Bone marrow (tissue), 2 donors: ENCODE measurements around the gene CPPED1.

Source experiments
- DNase-seq, 2 donors: peaks; one replicate each; lab custom pipeline; 2025; lab: John Stamatoyannopoulos, UW

Gene CPPED1

DNA sequence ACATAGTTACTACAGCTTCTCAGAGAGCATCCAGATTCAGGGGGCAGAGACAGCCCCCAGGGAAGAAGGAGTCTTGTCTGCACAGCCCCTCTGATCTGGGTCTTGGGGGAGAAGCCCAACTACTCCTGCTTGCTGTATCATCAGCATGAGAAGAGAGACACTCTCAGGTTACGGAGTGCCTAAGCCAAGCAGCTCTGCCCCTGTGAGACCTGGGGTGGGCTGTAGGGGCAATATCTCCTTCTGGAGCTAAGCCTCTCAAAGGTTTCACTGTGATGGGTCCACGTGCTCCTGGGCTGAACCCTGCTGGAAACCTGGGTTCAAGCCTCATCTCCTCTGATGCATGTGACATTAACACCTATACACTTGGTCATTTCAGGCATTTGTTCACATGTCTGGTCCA is 123.2 kb downstream of the CPPED1 start:
- no peak for DNase-seq

DNA sequence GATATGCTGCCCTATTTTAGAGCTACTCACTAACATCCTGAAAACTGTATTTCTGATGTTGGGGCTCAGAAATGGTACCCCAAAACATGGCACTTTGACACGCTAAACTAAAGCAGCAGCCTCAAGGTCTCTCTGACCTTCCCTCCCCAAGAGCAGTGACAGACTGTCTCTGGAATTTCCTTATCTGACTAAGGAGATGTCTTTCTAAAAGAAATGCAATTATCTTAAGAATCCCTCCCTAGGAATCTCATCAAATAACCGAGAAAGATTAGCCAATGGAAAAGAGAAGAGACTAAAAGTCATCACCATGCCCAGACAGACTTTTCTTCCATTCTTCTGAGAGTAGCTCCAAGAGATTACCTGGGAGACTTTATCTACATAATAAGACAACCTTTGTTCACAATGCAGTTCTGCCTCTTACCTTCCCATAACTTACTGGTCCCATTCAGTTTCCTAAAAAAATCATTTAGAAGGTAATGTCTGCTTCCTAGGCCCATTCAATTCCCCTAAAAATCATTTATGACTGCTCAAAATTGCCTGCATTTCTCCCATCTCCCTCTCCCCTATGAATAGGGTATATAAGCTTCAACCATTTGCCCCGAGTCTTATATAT is 123.9 kb downstream of the CPPED1 start:
- no peak for DNase-seq

DNA sequence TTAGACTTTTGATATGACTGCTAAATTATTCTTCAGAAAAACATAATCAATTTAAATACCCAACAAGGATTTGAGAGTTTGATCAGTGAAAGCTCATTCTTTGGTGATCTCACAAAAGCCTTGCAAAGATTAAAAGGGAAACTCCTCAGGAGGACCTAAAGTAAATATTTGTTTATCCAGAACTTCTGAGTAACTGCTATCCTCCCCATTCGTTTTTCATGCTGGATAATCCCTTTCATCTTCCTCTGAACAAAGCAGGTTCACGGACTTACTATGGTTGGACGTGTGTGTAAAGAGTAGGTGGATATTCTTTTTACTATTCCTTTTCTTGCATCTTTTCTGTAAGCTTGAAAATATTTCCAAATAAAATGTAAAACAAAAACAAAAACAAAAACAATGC is 124.7 kb downstream of the CPPED1 start:
- no peak for DNase-seq

DNA sequence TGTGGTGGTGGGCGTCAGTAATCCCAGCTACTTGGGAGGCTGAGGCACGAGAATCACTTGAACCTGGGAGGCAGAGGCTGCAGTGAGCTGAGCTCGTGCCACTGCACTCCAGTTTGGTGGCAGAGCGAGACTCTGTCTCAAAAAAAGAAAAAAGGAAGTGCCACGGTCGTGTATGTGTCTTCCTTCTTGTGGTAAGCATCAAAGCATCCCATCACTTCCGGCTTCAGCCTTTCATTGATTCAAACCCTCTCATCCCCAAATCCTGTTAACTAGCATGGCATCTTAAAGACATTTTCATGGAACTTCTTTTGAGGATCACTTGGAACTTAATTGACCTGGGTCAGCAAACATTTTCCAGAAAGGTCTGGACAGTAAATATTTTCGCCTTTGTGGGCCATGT is 126.2 kb downstream of the CPPED1 start:
- no peak for DNase-seq

DNA sequence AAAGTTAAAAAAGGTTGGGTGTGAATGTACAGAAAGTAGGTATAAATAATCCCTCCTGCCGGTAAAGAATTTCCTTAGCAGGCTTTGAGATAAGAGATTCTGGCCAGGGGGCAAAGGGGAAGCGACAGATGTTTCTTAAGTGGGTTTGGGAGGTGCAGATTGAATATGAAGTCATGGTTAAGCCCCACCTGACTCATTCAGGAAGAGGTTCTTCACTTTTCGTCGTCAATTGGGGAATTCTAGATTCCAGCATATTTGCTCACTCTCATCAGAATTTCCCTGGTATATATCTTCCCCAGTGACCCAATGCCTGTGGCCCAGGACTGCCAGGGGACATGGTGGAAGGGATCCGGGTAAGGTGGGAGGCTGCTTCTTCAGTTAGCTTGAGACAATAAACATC is 127.8 kb downstream of the CPPED1 start:
- DNase-seq: no peak

DNA sequence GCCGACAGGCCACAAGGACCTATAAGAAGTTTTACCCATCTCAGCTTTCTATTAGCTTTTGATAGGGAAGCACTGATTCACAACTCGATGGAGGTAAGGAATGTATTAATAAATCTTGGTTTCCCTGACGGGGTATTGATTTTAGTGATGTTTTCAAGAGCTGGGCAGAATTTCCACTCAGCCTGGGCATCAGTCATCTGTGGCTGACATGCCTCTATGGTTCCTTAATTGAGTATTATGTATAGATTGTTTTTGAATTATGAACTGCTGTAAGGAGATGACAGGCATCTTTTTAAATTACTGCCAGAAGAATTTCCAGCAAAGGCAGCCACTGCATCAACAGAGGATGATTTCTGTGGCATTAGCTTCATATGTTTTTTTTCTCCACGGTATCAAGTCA is 128.6 kb downstream of the CPPED1 start:
- no peak for DNase-seq

DNA sequence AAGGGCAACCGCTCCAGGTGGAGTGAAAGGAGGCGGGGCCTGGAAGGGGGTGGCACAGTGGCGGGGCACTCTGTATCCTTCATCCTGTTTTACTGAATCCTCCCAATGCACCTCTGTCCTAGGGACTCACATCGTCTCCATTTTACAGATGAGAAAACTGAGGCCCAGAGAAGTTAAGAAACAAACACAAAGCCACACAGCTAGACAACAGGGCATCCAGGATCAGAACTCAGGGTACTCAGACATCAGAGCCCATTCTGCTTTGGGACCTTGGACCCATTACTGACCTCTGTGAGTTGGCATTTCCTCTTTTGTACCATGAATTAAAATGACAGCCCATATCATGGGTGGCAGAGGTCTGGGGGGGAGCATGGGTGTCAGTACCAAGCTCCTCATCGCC is 129.2 kb downstream of the CPPED1 start:
- DNase-seq: no peak

DNA sequence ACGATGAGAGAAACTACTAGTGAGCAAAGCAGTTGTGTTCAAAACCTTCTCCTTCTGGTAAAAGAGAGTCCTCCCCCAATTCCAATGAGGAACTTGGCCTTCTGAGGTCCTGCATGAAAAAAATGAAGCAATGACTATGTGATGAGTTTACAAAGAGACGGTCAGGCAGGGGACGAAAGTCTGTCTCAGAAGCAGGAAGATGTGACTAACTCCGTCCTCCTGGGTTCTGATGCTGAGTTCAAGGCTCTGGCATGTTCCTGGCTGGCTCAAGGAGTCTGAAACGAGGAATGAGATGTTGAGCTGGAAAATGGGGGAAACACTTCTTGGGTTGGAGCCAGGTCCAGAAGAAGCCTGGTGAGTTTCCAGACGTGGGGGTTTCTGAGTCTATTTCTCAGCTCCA is 129.6 kb downstream of the CPPED1 start:
- DNase-seq: no peak

DNA sequence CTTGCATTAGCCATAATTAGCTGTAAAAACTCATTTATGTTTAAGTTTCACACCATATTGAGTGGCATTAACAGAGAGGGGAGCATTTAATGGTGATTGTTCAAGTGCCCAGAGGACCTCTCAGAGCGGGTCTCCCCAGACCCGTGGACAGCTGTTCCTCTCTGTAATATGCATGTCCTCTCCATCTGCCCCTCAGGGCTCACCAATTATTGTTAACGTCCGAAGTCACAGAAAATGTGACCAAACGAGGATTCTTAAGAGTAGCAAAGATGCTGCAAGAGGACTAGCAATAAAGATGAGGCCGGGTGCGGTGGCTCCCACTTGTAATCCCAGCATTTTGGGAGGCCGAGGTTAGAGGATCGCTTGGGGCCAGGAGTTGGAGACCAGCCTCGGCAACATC is 130.2 kb downstream of the CPPED1 start:
- DNase-seq: no peak

DNA sequence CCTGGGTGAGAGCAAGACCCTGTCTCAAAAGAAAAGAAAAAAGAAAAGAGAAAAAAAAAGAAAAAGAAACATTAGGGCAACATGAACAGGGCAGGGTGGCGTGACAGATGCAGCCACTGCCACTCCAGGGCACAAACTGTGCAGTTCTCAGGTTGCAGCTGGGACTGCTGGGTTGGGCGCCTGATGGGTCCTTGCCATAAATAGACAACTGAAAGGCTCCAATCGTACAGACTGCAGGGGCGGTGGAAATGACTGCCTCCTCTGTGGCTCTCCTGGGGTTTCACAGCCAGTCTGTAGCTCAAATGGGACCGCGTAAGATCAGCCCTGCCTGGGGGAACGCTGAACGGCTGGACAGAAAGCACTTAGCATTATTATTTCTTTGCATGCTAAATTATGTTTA is 130.7 kb downstream of the CPPED1 start:
- DNase-seq: no peak

DNA sequence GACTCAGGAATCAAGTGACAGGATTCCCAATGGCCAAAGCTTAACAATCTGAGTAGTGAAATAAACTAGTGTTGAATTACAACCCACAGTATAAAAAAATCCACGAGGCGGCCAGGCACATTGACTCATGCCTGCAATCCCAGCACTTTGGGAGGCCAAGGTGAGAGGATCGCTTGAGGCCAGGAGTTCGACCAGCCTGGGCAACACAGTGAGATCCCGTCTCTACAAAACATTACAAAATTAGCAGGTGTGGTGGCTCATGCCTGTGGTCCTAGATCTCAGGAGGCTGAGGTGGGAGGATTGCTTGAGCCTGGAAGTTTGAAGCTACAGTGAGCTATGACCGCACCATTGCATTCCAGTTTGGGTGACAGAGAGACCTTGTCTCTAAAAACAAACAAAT is 133.8 kb downstream of the CPPED1 start:
- DNase-seq: no peak

DNA sequence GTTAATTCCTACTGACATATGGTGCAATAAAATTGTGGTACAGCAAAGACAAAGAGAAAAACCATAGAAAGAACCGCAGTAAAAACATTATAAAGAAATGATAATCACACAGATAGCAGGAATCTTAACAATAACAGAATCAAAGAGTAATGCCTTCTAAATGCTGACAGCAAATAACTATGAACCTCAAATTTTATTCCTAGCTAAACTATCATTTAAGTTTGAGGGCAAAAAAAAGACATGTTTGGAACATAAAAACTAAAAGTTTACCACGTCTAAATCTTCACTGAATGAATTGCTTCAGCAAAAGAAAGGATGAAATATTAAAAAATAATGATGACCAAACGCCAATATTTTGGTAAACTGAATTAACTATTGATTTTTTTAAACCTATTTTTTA is 135.8 kb downstream of the CPPED1 start:
- DNase-seq: no peak

DNA sequence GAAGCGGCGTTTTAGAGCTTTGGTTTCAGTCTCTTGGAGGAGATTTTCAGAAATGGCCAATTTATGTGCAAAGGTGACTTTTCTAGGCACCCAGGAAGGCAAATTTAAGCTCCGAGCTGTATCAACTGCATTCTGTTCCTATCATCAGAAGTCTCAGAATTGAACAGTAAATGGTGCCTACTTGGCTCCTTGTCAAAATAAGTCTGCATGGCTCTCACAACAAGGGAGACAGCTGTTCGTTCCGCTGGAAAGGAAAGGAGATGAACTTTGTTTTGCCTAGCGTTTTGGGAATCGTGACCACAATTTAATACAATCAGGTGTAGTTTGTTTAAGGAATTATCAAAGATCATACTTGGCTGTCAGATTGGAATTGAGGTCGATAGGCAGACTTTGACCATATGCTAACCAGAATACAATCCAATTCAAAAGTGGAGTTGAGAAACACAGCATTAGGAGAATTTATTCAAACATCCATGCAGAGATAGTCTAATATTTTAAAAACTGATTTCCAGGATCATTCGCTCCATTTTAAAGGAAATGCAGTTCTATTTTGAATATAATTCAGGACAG is 139.4 kb downstream of the CPPED1 start:
- DNase-seq: no peak

DNA sequence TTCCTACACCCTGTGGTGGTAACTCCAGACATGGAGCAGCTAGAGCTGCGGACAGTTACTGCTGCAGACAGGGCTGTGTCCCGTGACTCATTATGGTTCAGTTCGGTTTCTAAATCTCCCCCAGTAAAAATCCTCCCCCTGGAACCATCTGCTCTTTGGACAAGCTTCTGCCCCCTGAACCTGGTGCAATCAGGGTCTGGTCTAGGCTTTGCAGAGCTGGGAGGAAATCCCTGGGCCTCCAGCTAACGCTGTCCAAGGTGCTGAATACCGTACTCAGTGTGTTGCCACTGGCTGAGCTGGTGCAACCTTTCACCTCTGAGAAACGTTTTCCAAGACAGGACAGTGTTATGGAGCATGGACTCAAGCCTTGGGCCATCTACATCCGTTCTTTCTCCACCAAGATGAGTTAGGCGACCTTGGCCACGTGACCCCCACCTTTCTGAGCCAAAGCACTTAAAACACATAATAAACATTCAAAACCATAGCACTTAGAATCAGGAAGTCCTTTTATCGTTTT is 142.0 kb downstream of the CPPED1 start:
- DNase-seq: no peak

DNA sequence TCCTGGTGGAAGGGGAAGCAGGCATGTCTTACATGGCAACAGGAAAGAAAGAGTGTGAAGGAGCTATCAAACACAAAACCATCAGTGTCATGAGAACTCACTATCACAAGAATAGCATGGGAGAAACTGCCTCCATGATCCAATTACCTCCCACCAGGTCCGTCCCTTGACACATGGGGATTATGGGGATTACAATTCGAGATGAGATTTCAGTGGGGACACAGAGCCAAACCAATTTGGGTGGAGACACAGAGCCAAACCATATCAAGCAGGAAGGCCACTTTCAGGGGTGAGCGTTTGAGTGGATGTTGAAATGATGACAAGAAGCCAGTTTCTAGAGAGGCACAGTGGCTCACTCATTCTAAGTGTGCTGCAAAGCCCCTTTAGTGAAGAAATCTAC is 143.8 kb downstream of the CPPED1 start:
- DNase-seq: no peak

DNA sequence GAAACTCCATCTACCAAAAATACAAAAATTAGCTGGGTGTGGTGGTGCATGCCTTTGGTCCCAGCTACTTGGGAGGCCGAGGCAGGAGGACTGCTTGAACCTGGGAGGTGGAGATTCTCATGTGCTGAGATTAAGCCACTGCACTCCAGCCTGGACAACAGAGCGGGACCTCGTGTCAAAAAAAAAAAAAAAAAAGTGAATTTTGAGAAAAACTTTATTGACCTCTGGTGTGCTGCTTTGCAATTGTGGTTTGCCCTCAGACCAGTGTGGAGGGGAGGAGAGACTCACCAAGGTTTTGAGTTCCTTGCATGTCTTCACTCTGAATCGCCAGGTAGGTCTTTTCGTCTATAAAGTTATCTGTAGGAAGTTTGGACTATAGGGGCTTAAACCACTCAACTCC is 145.2 kb downstream of the CPPED1 start:
- DNase-seq: no peak

DNA sequence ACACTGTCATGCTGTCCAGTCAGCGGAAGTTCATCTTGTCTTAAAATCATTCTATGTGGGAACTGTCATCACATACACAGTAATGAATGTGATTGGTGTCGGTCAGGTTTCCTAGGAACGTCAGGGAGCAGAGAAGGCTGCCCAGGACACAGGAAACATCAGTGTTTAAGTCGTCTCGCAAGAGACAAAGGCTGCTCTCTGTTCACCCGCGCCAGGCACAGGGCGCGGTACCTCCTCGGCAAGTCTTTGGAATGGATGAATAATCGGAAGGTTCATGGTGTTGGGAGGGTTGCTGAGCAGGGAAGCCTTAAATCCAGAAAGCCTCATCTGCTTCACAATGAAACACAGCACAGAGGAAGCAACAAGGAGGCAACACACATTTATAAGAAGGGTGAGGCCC is 148.2 kb downstream of the CPPED1 start:
- DNase-seq: no peak

DNA sequence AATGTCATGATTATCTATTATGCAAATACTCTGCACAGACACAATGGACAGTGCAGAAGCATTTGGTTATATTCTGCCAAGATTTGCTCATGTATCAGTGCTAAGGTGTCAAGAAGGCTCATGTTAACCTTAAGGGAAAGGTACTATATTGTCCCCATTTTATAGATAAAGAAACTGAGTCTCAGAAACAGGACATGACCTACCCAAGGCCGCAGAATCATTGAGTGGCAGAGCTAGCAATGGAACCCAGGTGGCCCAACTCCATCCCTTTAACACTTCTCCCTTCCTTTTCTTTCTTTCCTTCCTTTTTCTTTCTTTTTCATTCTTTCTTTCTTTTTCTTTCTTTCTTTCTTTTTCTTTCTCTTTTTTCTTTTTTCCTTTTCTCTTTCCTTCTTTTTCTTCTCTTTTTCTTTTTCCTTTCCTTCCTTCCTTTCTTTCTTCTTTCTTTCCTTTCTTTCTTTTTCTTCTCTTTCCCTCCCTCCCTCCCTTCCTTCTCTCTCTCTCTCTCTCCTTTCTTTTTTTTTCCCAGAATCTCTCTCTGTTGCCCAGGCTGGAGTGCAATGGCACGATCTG is 149.8 kb downstream of the CPPED1 start:
- DNase-seq: no peak

DNA sequence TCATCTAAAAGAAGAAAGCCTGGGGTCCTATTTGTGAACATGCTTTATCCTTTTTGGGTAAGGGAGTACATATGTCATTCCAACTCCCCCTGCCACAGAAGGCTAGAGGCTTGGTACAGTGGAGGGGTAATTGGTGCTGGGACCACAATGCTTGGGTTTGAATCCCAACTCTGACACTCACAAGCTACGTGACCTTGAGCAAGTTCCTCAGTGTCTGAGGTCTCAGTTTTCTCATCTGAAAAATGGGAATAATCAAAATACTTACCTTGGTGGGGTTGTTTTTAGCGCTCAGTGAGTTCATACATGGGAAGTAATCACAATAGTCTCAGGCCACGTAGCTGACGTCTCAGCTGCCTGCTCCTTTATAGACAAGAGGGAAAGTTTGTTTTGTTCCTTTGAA is 150.8 kb downstream of the CPPED1 start:
- no peak for DNase-seq

DNA sequence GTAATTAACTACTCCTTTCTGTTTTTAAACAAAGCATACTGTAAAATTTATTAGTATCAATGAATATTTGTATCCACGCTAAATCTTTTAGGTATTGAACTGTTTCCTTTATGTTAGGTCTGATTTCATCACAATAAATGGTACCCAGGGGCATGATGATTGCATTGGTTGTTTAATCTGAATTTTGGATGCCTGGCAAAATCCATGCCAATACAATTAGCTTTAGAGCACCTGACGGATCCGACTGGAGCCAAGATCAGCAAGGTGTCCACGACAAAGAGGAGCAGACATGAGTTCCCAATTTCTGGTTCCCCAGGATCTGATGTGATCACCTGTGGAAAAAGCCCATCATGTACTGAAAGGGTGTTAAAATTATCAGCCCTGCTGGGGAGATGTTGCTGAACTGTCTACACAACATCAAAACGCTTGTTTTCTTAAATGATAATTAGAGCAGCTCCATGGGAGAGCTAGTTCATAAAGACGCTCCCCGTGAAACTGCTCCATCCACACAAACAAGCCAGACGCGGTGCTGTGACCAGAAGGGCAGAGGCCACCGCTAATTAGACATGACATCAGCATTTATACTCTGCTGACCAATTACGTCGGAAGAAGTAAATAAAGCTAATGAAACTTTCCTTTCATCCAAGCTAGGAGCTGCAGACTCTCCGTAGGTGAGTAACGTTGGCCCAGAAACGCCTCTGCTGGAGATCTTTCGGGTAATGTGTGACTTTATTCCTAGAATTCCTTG is 151.7 kb downstream of the CPPED1 start:
- DNase-seq: no peak

DNA sequence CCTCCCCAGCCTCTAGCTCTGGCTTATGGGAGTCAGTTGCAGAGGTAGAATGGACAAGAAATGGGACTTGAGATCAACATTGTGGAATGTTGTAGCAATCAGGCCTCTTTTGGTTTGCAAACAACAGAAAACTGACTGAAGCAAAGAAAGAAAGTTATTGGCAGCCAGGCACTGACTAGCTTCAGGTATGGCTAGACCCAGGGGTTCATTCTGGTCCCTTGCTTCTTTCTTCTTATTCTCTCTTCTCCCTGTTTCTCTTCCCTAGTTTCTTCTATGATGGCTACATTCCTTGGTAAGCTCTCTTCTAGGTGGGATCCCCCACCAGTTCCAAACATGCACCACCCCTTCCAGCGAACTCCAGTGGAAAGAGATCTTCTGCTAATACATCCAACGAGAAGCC is 154.3 kb downstream of the CPPED1 start:
- no peak for DNase-seq

DNA sequence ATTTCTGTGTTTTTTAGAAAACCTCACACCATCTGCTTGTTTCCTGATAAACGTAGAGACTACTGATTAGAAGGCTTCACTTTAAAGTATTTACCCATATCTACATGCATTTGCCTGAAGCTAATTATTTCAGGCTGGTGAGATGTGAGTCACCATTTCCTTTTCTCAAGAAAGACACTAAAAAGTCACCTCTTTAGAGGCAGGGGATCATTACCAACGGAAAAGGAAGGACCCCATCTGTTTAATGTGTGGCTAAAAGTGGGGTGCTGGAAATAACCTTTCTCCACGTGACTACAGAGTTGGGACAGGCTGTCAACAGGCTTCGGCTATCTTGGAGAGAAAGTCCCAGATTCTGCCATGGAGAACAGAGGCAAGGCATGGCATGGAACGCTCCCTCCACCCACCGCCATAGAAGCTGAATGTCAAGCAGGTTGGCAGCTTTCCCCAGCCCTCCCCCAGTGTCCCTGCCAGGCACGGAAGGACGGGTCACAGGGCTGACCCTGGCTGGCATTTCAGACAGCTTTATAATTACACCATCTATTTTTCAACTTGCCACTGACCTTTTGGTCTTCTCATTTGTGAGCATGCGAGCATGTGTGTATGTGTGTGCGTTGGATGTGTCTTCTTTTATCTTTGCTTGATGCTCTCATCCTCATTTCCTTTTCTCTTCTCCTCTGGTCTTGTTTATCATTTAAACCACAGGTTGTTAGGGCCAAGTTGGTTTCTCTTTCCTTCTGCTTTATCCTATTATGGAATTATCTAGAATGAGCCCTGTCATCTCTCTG is 157.0 kb downstream of the CPPED1 start:
- peak in 1 of 2 donors; percentile 73 for DNase-seq
